K562 (cell line): Measurements from ENCODE around the gene COQ3. TPM values are rescaled to one million over a fixed set of nuclear protein-coding genes. Genes with fewer than 3 reads are reported as not detected.

Source experiments
- ATAC-seq: fragments of 200-7000 bp; cut with Tn5 transposase; 3 replicates; pipeline ENCODE4 v1.9.1; 2020; ENCODE audit warnings: moderate library complexity
- BruUV-seq: library from RNA; stranded (reverse); fragments of 400-500 nt; replicated peaks from 2 replicates; lab custom pipeline; 2021; lab: Mats Ljungman, UMichigan
- CTCF ChIA-PET: fragments of 300-600 bp; formaldehyde crosslinking; extraction: SDS; loops from one replicate; lab custom pipeline; 2021; ENCODE audit warnings: low intra/inter-chr PET ratio; lab: Yijun Ruan, JAX
- POLR2A ChIA-PET: fragments of 300-600, 350-650 bp; sonication (Branson Sonifier 250); formaldehyde crosslinking; extraction: SDS; loops from one replicate; lab custom pipeline; 2021; ENCODE audit warnings: antibody characterized with exemption, inconsistent platforms; lab: Yijun Ruan, JAX
- DNase-seq, 4 experiments: peaks; one replicate each; pipeline versions ENCODE4 v3.0.0 to v3.0.0-alpha.2; 2011 to 2018; ENCODE audit warnings: low spot score in 3 of 4, mixed read lengths in 3 of 4; ENCODE audit errors: extremely low read depth in 1 of 4
- FAIRE-seq: peaks from 2 replicates; lab custom pipeline; 2011; peaks lifted over from hg19 to GRCh38; lab: Jason Lieb, UNC
- H2AFZ ChIP-seq: 2 replicates; pipeline ENCODE4 v1.6.0; 2011; ENCODE audit warnings: low read depth, low read length, control low read depth, inconsistent platforms
- H3K27ac ChIP-seq: fragments of 200-600 bp; 3 replicates; pipeline ENCODE4 v1.8.0; 2011; ENCODE audit warnings: low read depth, mild to moderate bottlenecking, control low read depth, inconsistent platforms, low read length, moderate library complexity, mixed read lengths; ENCODE audit errors: extremely low read depth
- H3K27me3 ChIP-seq, 2 experiments: fragments of 300-600 bp in 1 of 2; 2 replicates in 1 of 2; 3 replicates in 1 of 2; pipeline versions ENCODE4 v1.6.0 to v1.8.0; 2011; ENCODE audit warnings: inconsistent platforms in 2 of 2, low read length in 2 of 2, mild to moderate bottlenecking in 1 of 2, mixed read lengths in 1 of 2, moderate library complexity in 1 of 2; ENCODE audit not compliant: control insufficient read depth in 2 of 2, insufficient read depth in 2 of 2
- H3K36me3 ChIP-seq: fragments of 300-600 bp; 3 replicates; pipeline ENCODE4 v1.8.0; 2011; ENCODE audit warnings: mild to moderate bottlenecking, low read length, inconsistent platforms; ENCODE audit not compliant: control insufficient read depth, insufficient read depth
- H3K4me1 ChIP-seq, 2 experiments: fragments of 200-600 bp in 1 of 2; replicated peaks in 1 of 2; 2 replicates in 1 of 2; 3 replicates in 1 of 2; pipeline versions ENCODE4 v1.5.1 to v1.8.0; 2011; ENCODE audit warnings: inconsistent platforms in 2 of 2, low read length in 2 of 2, mild to moderate bottlenecking in 1 of 2, mixed read lengths in 1 of 2, moderate library complexity in 1 of 2; ENCODE audit not compliant: control insufficient read depth in 2 of 2, insufficient read depth in 2 of 2
- H3K4me2 ChIP-seq: 2 replicates; pipeline ENCODE4 v1.6.1; 2011; ENCODE audit warnings: low read length, control low read depth, inconsistent platforms, mixed read lengths; ENCODE audit not compliant: insufficient read depth
- H3K4me3 ChIP-seq: fragments of 200-600 bp; sonication (generic), shearing (Covaris generic); 2 replicates; pipeline ENCODE4 v1.5.1; 2016; ENCODE audit warnings: control low read depth, inconsistent platforms
- H3K79me2 ChIP-seq: fragments of 200-600 bp; 3 replicates; pipeline ENCODE4 v1.8.0; 2011; ENCODE audit warnings: low read length, inconsistent platforms; ENCODE audit not compliant: control insufficient read depth, insufficient read depth
- H3K9ac ChIP-seq, 2 experiments: 2 replicates each; pipeline versions ENCODE4 v1.6.0 to v1.6.1; 2011; ENCODE audit warnings: low read depth in 2 of 2, low read length in 2 of 2, control low read depth in 1 of 2, inconsistent platforms in 1 of 2, mild to moderate bottlenecking in 1 of 2, mixed read lengths in 1 of 2; ENCODE audit not compliant: insufficient read depth in 1 of 2
- H3K9me1 ChIP-seq: one replicate; pipeline ENCODE4 v1.6.0; 2011; ENCODE audit warnings: inconsistent platforms, mild to moderate bottlenecking, low read length, moderate library complexity; ENCODE audit not compliant: control insufficient read depth, insufficient read depth
- H3K9me3 ChIP-seq: replicated peaks from 2 replicates; pipeline ENCODE4 v1.5.1; 2011; ENCODE audit warnings: low read depth, low read length, inconsistent platforms; ENCODE audit not compliant: control insufficient read depth, insufficient read depth
- H4K20me1 ChIP-seq: replicated peaks from 2 replicates; pipeline ENCODE4 v1.6.1; 2011; ENCODE audit warnings: low read length, inconsistent platforms, mixed read lengths; ENCODE audit not compliant: control insufficient read depth, insufficient read depth
- BCOR ChIP-seq: fragments of 450-650 bp; IDR thresholded peaks from 2 replicates; pipeline ENCODE4 v1.6.1; 2016
- CTCF ChIP-seq, 3 experiments: IDR thresholded peaks in 2 of 3; conservative IDR thresholded peaks in 1 of 3; 2 replicates each; pipeline ENCODE4 v1.5.1; 2011 to 2012; ENCODE audit warnings: low read length in 3 of 3, mild to moderate bottlenecking in 3 of 3, control low read depth in 2 of 3, improper control_type of control experiment in 1 of 3, inconsistent platforms in 1 of 3, low read depth in 1 of 3, mixed read lengths in 1 of 3, moderate library complexity in 1 of 3; ENCODE audit not compliant: insufficient read depth in 2 of 3
- FOXK2 ChIP-seq, 2 experiments: fragments of 450-650 bp; IDR thresholded peaks in 1 of 2; conservative IDR thresholded peaks in 1 of 2; 2 replicates each; pipeline ENCODE4 v1.6.1; 2016; ENCODE audit warnings: low read depth in 2 of 2, mild to moderate bottlenecking in 1 of 2
- MCM7 ChIP-seq, 2 experiments: fragments of 450-650 bp; IDR thresholded peaks; 2 replicates each; pipeline ENCODE4 v1.6.1; 2016 to 2018
- NR0B1 ChIP-seq: fragments of 450-650 bp; IDR thresholded peaks from one replicate; pipeline ENCODE4 v1.6.1; 2018; ENCODE audit warnings: mild to moderate bottlenecking, moderate library complexity; ENCODE audit not compliant: partially characterized antibody
- SMC3 ChIP-seq: conservative IDR thresholded peaks from 2 replicates; pipeline ENCODE4 v1.6.1; 2011; ENCODE audit warnings: low read depth, low read length, improper control_type of control experiment; ENCODE audit not compliant: insufficient read depth
- SRSF1 ChIP-seq: fragments of 200-400 bp; formaldehyde crosslinking; IDR thresholded peaks from 2 replicates; pipeline ENCODE4 v1.6.1; 2017; ENCODE audit warnings: mild to moderate bottlenecking, low read depth, low read length, moderate library complexity
- SRSF7 ChIP-seq: fragments of 200-400 bp; formaldehyde crosslinking; optimal IDR thresholded peaks from 2 replicates; pipeline ENCODE3; 2017; ENCODE audit warnings: mild to moderate bottlenecking, low read depth, low read length
- TAF1 ChIP-seq: IDR thresholded peaks from 2 replicates; pipeline ENCODE4 v1.6.1; 2011; ENCODE audit warnings: mild to moderate bottlenecking, low read length, moderate library complexity; ENCODE audit not compliant: insufficient read depth, control insufficient read depth, severe bottlenecking; ENCODE audit errors: extremely low read depth
- TEAD4 ChIP-seq, 2 experiments: sonication (generic) in 1 of 2; formaldehyde crosslinking in 1 of 2; IDR thresholded peaks; 2 replicates each; pipeline versions ENCODE4 v1.6.1 to v1.8.0; 2012 to 2022; ENCODE audit warnings: borderline replicate concordance in 1 of 2, inconsistent platforms in 1 of 2, low read length in 1 of 2, mild to moderate bottlenecking in 1 of 2, missing genetic modification reagents in 1 of 2
- WGBS: fragments of 100-300 bp; shearing (Covaris generic); methylation state at CpG from one replicate; pipeline ENCODE4 v1.1.6; 2016; ENCODE audit warnings: low coverage, mixed read lengths; ENCODE audit not compliant: insufficient coverage; ENCODE audit errors: missing lambda C conversion rate; 5-methylcytosine and 5-hydroxymethylcytosine counted together
- in situ Hi-C: fragments of 300-500 bp; cut with MboI; formaldehyde crosslinking; loops from 4 replicates; pipeline ENCODE4 v1.15.0; 2018; ENCODE audit warnings: inconsistent platforms, mixed read lengths
- intact Hi-C: fragments of 100-400 bp; cut with micrococcal nuclease; formaldehyde crosslinking; loops from 2 replicates; pipeline ENCODE4 v1.14.2; 2022
- polyA plus RNA-seq, 8 experiments: library from polyadenylated mRNA; depleted of rRNA in 4 of 8; stranded (reverse) in 5 of 8; unstranded in 3 of 8; fragments of >200 nt; fragmentation: Nextera tagmentation in 2 of 8; fragmentation: Illumina TruSeq in 1 of 8; extraction: Ambion mirVana in 2 of 8; extraction: Trizol in 1 of 8; gene quantifications; 2 replicates each; pipeline versions ENCODE4 v1.2.1 to v1.2.3, GENCODE V29; 2011 to 2014; ENCODE audit warnings: inconsistent platforms in 1 of 8, missing spikeins in 1 of 8
- total RNA-seq, 7 experiments: library from RNA; depleted of rRNA in 6 of 7; stranded (reverse); fragments of >200 nt in 6 of 7; fragmentation: Illumina TruSeq in 2 of 7; extraction: Trizol in 2 of 7; gene quantifications; 2 replicates each; pipeline versions ENCODE4 v1.2.1 to v1.2.3, GENCODE V29; 2011 to 2021; ENCODE audit warnings: low replicate concordance in 1 of 7
- TF ChIP-seq, protein P1 (sequence below): sonication (generic); formaldehyde crosslinking; IDR thresholded peaks from 2 replicates; pipeline ENCODE4 v1.8.0; 2023; ENCODE audit warnings: mild to moderate bottlenecking, missing genetic modification reagents
- TF ChIP-seq, protein P2 (sequence below): fragments of 450-650 bp; formaldehyde crosslinking; IDR thresholded peaks from 2 replicates; pipeline ENCODE4 v1.4.0; 2020; ENCODE audit warnings: mild to moderate bottlenecking, moderate library complexity
- TF ChIP-seq, protein P3 (sequence below): sonication (generic); formaldehyde crosslinking; IDR thresholded peaks from 2 replicates; pipeline ENCODE4 v1.5.0; 2020; ENCODE audit warnings: missing genetic modification reagents

COQ3 gene
- total and polyA plus RNA-seq, 9 of the 15 experiments (the other 6 are each of a cell fraction or from before 2014, with no cell fraction given) = 16.9 to 137 (median 33.9) TPM

GRCh38 chr6:99334526-99335127 is 59.4 kb downstream of the COQ3 start:
- Histone ChIP-seq H4K20me1 (no peaks in the 10 kb centered on the region), H3K4me1 (no peaks in the 10 kb centered on the region; a peak in 1 of 5 replicates), H3K27ac (no peak overlapping the region), H2AFZ (no peak overlapping the region), H3K4me3 (no peak overlapping the region), H3K9me3 (no peaks in the 10 kb centered on the region), H3K9ac (no peak overlapping the region), H3K9me1 (no peaks in the 10 kb centered on the region), H3K27me3 (peaks cover 0 to 5% of the 10 kb centered on the region in 2 experiments; a peak in 2 of 5 replicates), H3K36me3 (no peaks in the 10 kb centered on the region), H3K4me2 (peak overlapping the region; percentile 48; the same call in 1 of the 2 replicates), H3K79me2 (no peaks in the 10 kb centered on the region)
- POLR2A ChIA-PET = no interaction called here
- CTCF ChIA-PET = interaction anchor here (1.5 to 2.1 kb wide), 4 partner anchors 91 to 488 kb away, joined by 7 to 8 read pairs (median 7); partner anchors contain the start of gene PNISR
- ATAC-seq (peak; percentile 88), DNase-seq (peak; percentile 35 to 60 (median 45)), FAIRE-seq (peak; percentile 86)
- intact Hi-C loops (loop anchor here (1.0 to 5.0 kb wide), 3 partner anchors 58 to 413 kb away; partner anchors contain the start of genes COQ3 and PNISR), in situ Hi-C loops (loop anchor here (25.0 kb wide), 1 partner anchor 403 kb away; no protein-coding TSS in a partner anchor)
- no TSS peak for BruUV-seq
- 4% methylated on average over 2 of the region's 2 CpGs for WGBS
- TF ChIP-seq SRSF1 (no peak), BCOR (no peak), SMC3 (peak; percentile 47; the same call in 1 of the 2 replicates), CTCF (IDR thresholded peaks at IDR 0.05 in 2 of 3, conservative IDR thresholded peaks at IDR 0.05 in 1 of 3; ENCODE audit: insufficient read depth in 2 of 3, low read depth in 1 of 3, low read length in 3 of 3) (peak; percentile 58 to 73 (median 67)), SRSF7 (no peak), FOXK2 (conservative IDR thresholded peaks at IDR 0.05 in 1 of 2, IDR thresholded peaks at IDR 0.05 in 1 of 2; ENCODE audit: low read depth in 2 of 2) (no peak), TEAD4 (IDR thresholded peaks at IDR 0.05; ENCODE audit: low read length) (no peak), TEAD4 (CRISPR knock-in tag; IDR thresholded peaks at IDR 0.05; ENCODE audit: borderline replicate concordance) (no peak), NR0B1 (no peak), MCM7 (IDR thresholded peaks at IDR 0.05) (no peak), TAF1 (no peak)
- TF ChIP-seq, protein P1, sequence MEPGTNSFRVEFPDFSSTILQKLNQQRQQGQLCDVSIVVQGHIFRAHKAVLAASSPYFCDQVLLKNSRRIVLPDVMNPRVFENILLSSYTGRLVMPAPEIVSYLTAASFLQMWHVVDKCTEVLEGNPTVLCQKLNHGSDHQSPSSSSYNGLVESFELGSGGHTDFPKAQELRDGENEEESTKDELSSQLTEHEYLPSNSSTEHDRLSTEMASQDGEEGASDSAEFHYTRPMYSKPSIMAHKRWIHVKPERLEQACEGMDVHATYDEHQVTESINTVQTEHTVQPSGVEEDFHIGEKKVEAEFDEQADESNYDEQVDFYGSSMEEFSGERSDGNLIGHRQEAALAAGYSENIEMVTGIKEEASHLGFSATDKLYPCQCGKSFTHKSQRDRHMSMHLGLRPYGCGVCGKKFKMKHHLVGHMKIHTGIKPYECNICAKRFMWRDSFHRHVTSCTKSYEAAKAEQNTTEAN (CRISPR knock-in tag) = no peak
- TF ChIP-seq, protein P2, sequence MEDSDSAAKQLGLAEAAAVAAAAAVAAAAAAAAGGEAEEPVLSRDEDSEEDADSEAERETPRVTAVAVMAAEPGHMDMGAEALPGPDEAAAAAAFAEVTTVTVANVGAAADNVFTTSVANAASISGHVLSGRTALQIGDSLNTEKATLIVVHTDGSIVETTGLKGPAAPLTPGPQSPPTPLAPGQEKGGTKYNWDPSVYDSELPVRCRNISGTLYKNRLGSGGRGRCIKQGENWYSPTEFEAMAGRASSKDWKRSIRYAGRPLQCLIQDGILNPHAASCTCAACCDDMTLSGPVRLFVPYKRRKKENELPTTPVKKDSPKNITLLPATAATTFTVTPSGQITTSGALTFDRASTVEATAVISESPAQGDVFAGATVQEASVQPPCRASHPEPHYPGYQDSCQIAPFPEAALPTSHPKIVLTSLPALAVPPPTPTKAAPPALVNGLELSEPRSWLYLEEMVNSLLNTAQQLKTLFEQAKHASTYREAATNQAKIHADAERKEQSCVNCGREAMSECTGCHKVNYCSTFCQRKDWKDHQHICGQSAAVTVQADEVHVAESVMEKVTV (CRISPR knock-in tag) = peak; percentile 37; the same call in 1 of the 2 replicates
- TF ChIP-seq, protein P3, sequence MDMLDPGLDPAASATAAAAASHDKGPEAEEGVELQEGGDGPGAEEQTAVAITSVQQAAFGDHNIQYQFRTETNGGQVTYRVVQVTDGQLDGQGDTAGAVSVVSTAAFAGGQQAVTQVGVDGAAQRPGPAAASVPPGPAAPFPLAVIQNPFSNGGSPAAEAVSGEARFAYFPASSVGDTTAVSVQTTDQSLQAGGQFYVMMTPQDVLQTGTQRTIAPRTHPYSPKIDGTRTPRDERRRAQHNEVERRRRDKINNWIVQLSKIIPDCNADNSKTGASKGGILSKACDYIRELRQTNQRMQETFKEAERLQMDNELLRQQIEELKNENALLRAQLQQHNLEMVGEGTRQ (CRISPR knock-in tag) = no peak
